NCI-H460 (cell line): ENCODE results near the gene VSTM4. TPM values are rescaled to one million over a fixed set of nuclear protein-coding genes. Genes with fewer than 3 reads are reported as not detected.

Source experiments
- DNase-seq: peaks from one replicate; pipeline ENCODE4 v3.0.0-alpha.2; 2016; ENCODE audit warnings: low read depth; ENCODE audit errors: extremely low read depth
- total RNA-seq: library from RNA; depleted of rRNA; stranded (reverse); fragments of >200 nt; shearing (Covaris generic); gene quantifications from 2 replicates; pipeline ENCODE4 v1.2.3, GENCODE V29; 2014

VSTM4 gene
- total RNA-seq, 1 experiment from 2014 or later, result not detected

DNA sequence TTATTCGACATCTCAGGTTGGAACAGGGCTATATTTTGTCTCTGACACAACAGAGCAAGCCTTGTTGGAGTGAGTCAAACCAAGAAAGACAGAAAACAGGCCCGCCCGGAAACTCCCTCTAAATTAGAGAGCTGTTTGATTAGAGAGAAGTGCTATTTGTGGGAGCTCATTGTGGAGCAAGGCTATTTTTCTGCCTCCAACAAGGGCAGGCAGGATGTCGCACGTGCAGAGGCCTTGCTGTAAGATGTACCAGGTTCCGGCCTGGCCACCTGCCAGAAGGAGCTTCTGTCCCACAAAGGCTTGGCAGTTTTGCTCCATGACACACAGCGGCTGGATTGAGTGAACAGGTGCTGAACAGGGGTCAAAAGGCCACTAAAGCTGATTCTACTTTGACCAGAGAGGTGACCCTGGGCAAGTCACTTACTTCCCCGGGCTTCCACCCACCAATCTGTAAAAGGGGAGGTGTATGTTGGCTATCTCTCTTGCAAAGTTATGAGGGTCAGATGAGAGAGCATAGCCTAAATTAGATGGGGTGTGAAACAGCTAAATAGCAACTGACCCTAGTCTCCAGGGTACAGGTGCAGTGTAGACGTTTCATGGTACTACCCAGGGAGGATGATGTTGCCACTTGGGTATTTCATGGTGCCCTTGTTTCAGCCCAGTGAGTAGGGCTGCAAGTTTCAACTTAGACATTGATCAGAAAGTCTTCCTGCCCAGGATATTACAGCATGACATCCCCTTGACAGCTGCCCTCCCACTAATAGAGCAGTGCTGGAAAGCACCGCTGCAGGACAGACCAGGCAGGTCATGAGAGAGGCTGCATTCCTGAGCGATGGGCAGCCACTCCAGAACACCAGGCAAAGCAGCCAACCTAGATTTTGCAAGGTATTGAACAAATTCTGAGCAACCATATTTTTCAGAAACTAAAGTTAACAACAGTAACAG lies 62.0 kb downstream of the VSTM4 start:
- DNase-seq, result no peak

- no peak for DNase-seq
Measured at GRCh38 chr10:49052069-49052468, 63.3 kb downstream of the VSTM4 start.

- no peak for DNase-seq
Measured at GRCh38 chr10:49050906-49051305, 64.4 kb downstream of the VSTM4 start.

DNA sequence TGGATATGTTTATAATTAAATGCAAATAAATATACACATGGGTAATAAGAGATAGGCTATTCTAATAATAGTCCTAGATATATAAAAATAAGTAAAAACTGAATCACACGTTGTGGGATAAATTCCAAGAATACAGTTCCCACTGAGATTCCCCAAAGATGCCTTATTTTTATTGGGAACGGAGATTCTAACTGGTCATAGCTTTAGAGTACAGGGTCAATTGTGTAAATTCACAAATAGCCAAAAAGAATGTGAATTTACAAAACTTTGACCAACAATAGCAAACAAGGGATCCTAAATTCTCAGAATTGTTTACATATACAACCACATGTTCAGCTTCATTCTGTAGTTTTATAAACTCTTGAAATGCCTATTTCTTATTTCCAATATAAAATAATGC lies 65.0 kb downstream of the VSTM4 start:
- no peak for DNase-seq

- no peak for DNase-seq
Measured at GRCh38 chr10:49049660-49050059, 65.7 kb downstream of the VSTM4 start.

DNA sequence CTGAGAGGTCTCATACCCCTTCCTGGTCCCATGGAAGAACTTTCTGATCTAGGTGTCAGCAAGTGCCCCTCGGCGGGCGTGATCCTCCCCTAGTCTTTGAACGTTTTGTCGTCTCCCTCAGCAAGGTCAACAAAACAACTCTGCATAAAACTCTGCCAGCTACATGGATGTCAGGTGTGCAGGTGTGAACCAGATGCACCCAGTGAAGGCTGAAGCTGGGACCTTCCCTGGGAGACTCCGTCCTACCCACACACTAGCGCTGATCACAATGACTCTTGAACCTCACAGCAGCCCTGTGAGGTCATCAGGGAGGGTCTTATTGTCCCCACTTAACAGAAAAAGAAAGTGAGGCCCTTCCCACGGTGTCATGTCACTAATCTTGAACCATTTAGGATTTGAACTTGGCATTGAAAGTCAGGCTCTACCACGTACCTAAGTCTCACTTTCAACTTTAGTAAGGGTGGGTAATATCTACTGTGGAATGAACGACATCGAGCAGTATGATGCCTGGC lies 68.1 kb downstream of the VSTM4 start:
- no peak for DNase-seq

DNA sequence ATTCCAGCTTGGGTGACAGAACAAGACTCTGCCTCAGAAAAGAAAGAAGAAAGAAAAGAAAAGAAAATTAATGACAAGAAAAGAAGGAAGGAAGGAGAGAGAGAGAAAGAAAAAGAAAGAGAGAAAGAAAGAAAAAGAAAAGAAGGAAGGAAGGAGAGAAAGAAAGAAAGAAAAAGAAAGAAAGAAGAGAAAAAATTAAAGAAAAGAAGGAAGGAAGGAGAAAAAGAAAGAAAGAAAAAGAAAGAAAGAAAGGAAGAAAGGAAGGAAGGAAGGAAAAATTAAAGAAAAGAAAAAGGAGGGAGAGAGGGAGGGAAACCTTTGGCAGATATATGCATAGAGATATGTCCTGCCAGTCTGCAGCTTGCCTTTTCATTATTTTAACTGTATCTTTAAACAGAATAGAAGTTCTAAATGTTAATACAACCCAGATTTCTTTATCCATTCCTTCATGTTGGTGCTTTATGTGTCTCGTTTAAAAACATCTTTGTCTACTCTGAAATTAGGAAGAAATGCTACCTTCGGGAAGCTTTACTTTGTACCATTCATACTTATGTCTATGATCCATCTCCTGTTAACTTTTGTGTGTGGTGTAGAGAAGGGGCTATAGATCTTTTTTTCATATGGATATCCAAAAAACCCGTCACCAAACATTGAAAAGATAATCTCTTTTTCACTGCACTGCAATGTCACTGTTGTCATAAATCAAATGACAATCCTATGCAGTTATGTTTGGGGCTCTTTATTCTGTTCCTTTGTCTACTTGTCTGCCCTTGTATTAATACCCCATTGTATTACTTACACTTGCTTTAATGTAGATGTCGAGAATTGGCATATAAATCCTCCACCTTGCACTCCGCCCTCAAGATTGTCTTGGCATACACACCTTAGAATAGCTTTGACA lies 70.8 kb downstream of the VSTM4 start:
- DNase-seq, result no peak

- no peak for DNase-seq
Measured at GRCh38 chr10:49040601-49041000, 74.7 kb downstream of the VSTM4 start.

- no peak for DNase-seq
Measured at GRCh38 chr10:49039409-49039808, 75.9 kb downstream of the VSTM4 start.

DNA sequence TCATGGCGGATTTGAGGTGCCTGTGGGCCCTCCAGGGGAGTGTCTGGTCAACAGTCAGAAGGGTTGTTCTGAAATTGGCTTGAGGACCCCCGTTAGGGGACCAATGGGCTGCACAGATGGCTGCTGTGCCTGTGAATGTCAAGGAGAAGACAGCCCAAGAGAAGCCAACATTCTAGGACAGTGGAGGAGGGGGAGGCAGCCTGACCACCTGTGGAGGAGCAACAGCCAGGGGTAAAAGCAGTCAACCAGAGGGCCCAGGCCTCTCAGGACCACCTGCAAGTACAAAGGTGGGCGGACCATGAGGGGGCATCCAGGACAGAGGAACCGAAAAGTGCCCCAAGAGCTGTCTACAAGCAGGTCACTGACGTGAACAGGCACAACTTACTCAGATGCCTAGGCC lies 76.6 kb downstream of the VSTM4 start:
- no peak for DNase-seq

DNA sequence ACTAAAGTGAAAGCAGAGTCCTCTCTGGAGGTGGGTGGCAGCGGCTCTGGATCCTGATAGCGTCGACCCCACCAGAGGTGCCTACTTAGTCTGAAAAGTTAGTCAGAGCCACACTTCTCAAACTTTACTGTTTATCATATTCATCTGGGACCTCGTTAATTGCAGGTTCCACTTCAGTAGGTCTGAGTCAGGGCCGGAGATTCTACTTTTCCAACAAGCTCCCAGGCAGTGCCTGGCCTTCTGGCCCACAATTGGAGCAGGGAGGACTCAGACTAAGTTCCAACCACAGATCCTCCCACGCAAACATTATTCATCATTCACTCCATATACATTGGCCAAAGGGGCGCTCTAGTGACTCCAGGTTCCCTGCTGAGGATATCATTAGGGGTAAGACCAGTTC lies 78.1 kb downstream of the VSTM4 start:
- no peak for DNase-seq

DNA sequence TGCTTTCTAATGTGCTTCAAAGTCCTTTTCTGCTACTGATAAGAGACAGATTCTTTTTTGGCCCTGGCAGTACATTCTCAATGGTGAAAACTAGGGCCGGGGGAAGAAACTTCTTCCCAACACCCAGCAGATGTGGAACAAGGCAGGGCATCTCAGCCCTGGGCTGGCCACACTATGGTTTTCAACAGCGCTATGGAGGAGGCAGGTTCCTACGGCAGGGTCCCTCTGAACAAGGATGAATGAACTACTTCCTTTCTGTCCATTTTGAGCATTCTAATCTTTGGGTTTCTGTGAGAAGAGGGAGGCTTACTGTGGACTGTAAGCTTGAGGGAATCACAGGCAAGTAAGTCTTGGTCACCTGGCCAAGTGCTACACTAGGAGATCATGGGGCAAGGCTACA lies 78.7 kb downstream of the VSTM4 start:
- no peak for DNase-seq

GRCh38 chr10:49035920-49036319 lies 79.4 kb downstream of the VSTM4 start:
- no peak for DNase-seq

DNA sequence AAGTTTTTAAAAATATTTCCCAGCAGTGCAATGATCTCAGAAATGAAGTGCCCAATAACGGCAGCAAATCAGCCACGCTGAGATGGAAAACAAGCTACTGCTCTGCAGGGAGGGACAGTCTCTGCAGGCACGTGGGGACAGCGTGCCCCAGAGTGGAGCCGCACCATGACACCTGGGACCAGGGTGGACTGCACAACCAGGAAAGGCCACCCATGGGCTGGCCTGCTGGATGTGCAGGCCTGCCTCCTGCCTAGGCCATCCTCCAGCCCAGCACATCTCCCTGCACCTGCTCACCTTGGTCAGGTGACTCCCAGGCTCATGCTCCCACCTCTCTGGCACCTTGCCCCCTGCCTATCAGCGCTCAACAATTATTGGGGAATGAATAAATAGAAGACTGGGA lies 80.4 kb downstream of the VSTM4 start:
- no peak for DNase-seq

GRCh38 chr10:49033939-49034338 lies 81.4 kb downstream of the VSTM4 start:
- no peak for DNase-seq

GRCh38 chr10:49029666-49030065 lies 85.7 kb downstream of the VSTM4 start:
- DNase-seq, result no peak

GRCh38 chr10:49028639-49029038 lies 86.7 kb downstream of the VSTM4 start:
- no peak for DNase-seq

DNA sequence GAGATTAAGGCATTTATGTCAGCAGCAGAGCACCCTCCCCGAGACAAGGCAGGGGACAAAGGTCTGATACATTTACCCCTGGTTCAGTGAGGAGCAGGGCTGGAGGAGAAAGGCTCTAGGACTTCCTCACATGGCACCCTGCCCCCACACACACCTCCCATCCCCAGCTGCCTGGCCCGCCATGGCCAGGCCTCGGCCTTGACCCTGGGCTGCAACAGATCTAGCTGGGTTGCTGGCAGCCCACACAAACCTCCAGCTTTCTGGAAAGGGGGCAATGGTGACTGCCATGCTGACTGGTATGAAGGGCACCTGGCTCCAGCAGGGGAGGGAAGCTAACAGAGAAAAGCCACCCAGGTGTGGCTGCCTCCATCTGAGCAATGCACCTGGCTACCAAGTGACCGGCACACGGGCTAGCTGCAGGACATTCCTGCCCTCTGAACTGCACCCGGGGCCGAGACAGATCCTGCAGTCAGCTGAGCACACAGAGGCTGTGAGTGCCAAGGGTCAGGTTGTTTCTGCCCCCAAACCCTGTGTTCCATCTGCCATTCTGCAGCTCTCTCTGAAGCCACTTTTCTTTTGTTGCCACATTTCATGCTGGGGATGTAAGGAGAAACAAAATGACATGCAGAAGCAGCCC lies 89.9 kb downstream of the VSTM4 start:
- DNase-seq, result no peak

GRCh38 chr10:49024484-49024883 lies 90.8 kb downstream of the VSTM4 start:
- no peak for DNase-seq

DNA sequence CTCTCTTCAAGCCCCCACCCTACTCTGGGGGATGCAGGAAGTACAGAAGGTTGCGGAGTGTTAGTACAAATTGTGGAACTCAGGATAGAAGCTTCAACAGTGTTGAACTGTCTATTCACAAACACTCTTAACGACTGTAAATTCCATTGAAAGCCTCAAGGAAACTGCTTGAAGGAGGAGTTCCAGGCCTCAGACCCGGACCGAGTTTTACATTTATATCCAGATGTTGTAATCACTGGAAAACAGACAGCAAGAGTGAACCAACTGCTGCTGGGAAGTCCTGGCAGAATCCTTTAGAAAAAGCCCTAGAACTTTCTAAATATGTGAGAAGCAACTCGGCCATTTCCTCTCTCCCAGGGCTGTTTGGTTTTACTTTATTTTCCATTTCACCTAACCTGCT lies 91.6 kb downstream of the VSTM4 start:
- no peak for DNase-seq

DNA sequence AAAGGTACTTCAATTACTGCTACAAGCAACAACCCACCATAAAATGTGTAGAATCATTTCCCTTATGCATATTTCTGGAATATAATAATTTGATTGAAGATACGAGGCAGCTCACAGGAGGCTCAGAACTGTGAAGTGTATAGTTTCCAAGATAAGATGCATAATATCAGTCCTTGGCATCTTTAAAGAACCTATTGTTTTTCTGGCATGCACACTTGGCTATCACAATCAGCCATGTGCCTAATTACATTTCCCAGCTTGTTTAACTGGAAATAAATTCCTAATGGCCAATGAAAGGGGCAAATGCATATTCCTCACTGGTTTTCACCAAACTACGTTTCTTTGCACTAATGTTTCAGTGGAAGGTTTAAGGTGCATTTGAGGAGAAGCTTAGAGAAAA lies 92.3 kb downstream of the VSTM4 start:
- no peak for DNase-seq
